ENCODE measurements around the gene B4GALT6. TPM values are rescaled to one million over a fixed set of nuclear protein-coding genes. Genes with fewer than 3 reads are reported as not detected.

The B4GALT6 gene
- total RNA-seq, 1 experiment from 2014 or later, result 16.1 TPM

- H3K27me3 ChIP-seq (ENCODE audit: insufficient read depth, low read length), result no peaks in the 10 kb centered on the region
- no peaks in the 10 kb centered on the region for H3K4me1 ChIP-seq (ENCODE audit: control insufficient read depth in 1 of 2, insufficient read depth in 2 of 2, low read length in 2 of 2)
- ChIA-PET POLR2A (no interaction called here), CTCF (no interaction called here), RAD21 (ENCODE audit: low non-redundant PET in 1 of 2, low total read pairs in 2 of 2, uncharacterized antibody in 2 of 2, unreplicated experiment in 2 of 2) (no interaction called here)
- H3K4me3 ChIP-seq (replicated peaks in 1 of 2; ENCODE audit: low read depth in 1 of 2, low read length in 2 of 2), result no peak overlapping the region
- ATAC-seq (no peak), DNase-seq (ENCODE audit: low read depth, low spot score) (no peak)
- no peak overlapping the region for H2AFZ ChIP-seq (ENCODE audit: low read depth, low read length, poor library complexity, severe bottlenecking)
- no peaks in the 10 kb centered on the region for H3K36me3 ChIP-seq (ENCODE audit: control insufficient read depth in 1 of 2, insufficient read depth in 2 of 2, low read length in 2 of 2)
- no peak for TF ChIP-seq JUND (IDR thresholded peaks at IDR 0.05)
- no peak for TF ChIP-seq FOSL1 (IDR thresholded peaks at IDR 0.05; ENCODE audit: low read depth)
- TF ChIP-seq CTCF (IDR thresholded peaks at IDR 0.05 in 2 of 3, conservative IDR thresholded peaks at IDR 0.05 in 1 of 3; ENCODE audit: borderline replicate concordance in 1 of 3, insufficient read depth in 1 of 3, low read depth in 2 of 3, low read length in 2 of 3), result no peak
- no peak for TF ChIP-seq CEBPB (IDR thresholded peaks at IDR 0.05; ENCODE audit: low read depth)
- TF ChIP-seq REST (IDR thresholded peaks at IDR 0.05; ENCODE audit: low read depth), result no peak
- no peak for TF ChIP-seq EZH2phosphoT487 (IDR thresholded peaks at IDR 0.05; ENCODE audit: borderline replicate concordance)
- no peak for TF ChIP-seq EZH2 (IDR thresholded peaks at IDR 0.05)
- no peak for TF ChIP-seq ATF3 (IDR thresholded peaks at IDR 0.05)
- no peak for TF ChIP-seq POLR2AphosphoS5 (IDR thresholded peaks at IDR 0.05; ENCODE audit: low read depth, low read length)
- no peak for TF ChIP-seq ZFX (IDR thresholded peaks at IDR 0.05)
- TF ChIP-seq SIN3A (IDR thresholded peaks at IDR 0.05; ENCODE audit: low read depth), result no peak
- no peak for TF ChIP-seq YY1 (IDR thresholded peaks at IDR 0.05; ENCODE audit: extremely low read depth, insufficient replicate concordance, low read depth, low read length)
- TF ChIP-seq MAX (IDR thresholded peaks at IDR 0.05), result no peak
- no peak for TF ChIP-seq ELF1 (IDR thresholded peaks at IDR 0.05; ENCODE audit: borderline replicate concordance, low read depth)
- no peak for TF ChIP-seq SP1 (IDR thresholded peaks at IDR 0.05; ENCODE audit: low read depth)
- TF ChIP-seq ZNF274 (IDR thresholded peaks at IDR 0.05; ENCODE audit: low read depth, low read length), result no peak
- no peak for TF ChIP-seq CBX3 (IDR thresholded peaks at IDR 0.05; ENCODE audit: low read depth)
- no peak for TF ChIP-seq POLR2A (IDR thresholded peaks at IDR 0.05; ENCODE audit: borderline replicate concordance, extremely low read depth, insufficient read depth, insufficient read length)
- TF ChIP-seq RAD21 (IDR thresholded peaks at IDR 0.05; ENCODE audit: low read depth), result no peak
- TF ChIP-seq EGR1 (IDR thresholded peaks at IDR 0.05; ENCODE audit: low read depth), result no peak
- no peaks in the 10 kb centered on the region for H3K9me2 ChIP-seq (ENCODE audit: insufficient read depth)
- BruUV-seq (replicated peaks), result no TSS peak
- intact Hi-C loops (cut with micrococcal nuclease), result no loop called here
- H3K9me3 ChIP-seq (ENCODE audit: control insufficient read depth in 1 of 2, insufficient read depth in 1 of 2, low read depth in 1 of 2, low read length in 2 of 2), result no peaks in the 10 kb centered on the region
- H4K20me1 ChIP-seq (ENCODE audit: insufficient read depth), result no peaks in the 10 kb centered on the region
- H3K79me2 ChIP-seq (ENCODE audit: insufficient read depth, low read length), result no peaks in the 10 kb centered on the region
- H3K4me2 ChIP-seq (ENCODE audit: low read length), result no peak overlapping the region
- no peak overlapping the region for H3K9ac ChIP-seq (ENCODE audit: low read length)
- H3K27ac ChIP-seq (ENCODE audit: low read depth, low read length), result no peak overlapping the region
Measured at GRCh38 chr18:31634331-31634713, 50.1 kb downstream of the B4GALT6 start.
